ENCODE measurements around the gene GNA14. TPM values are rescaled to one million over a fixed set of nuclear protein-coding genes. Genes with fewer than 3 reads are reported as not detected.

Gene GNA14
- total and polyA plus RNA-seq, 2 donors (not counting 3 experiments of a cell fraction or from before 2014, with no cell fraction given): 2.1 to 3.3 TPM

GRCh38 chr9:77392328-77392727 lies 255.8 kb downstream of the GNA14 start:
- dilution Hi-C loops (cut with MboI; ENCODE audit: extremely low pct_ligation_motif_present, low sequenced_read_pairs): no loop called here
- no peak for FAIRE-seq
- POLR2A ChIA-PET: no interaction called here

GRCh38 chr9:77391834-77392233 lies 256.3 kb downstream of the GNA14 start:
- H4K20me1 ChIP-seq (replicated peaks; ENCODE audit: control insufficient read depth, extremely low read depth, insufficient read depth, low read length): no peaks in the 10 kb centered on the region
- TF ChIP-seq MYC (IDR thresholded peaks at IDR 0.05; ENCODE audit: low read depth, low read length): no peak
- TF ChIP-seq POLR2A (IDR thresholded peaks at IDR 0.05; ENCODE audit: low read depth, low read length): no peak
- TF ChIP-seq FOS (IDR thresholded peaks at IDR 0.05; ENCODE audit: borderline replicate concordance, insufficient read depth, low read length): no peak
- no peak for TF ChIP-seq EZH2 (IDR thresholded peaks at IDR 0.05; ENCODE audit: borderline replicate concordance, low read depth, low read length, severe bottlenecking)
- no peak overlapping the region for H3K4me3 ChIP-seq (replicated peaks in 1 of 3; ENCODE audit: insufficient read depth in 1 of 3, low read depth in 1 of 3, low read length in 3 of 3)
- intact Hi-C loops (cut with micrococcal nuclease) (no loop called here), dilution Hi-C loops (cut with MboI; ENCODE audit: extremely low pct_ligation_motif_present, low sequenced_read_pairs) (no loop called here)
- H3K27ac ChIP-seq (ENCODE audit: insufficient read depth, low read depth, low read length): no peak overlapping the region
- no TSS peak for BruUV-seq (replicated peaks)
- POLR2A ChIA-PET: no interaction called here
- H3K79me2 ChIP-seq (ENCODE audit: control insufficient read depth, insufficient read depth, low read length): no peaks in the 10 kb centered on the region
- FAIRE-seq (no peak), DNase-seq (ENCODE audit: low read depth, low spot score) (no peak)
- no peaks in the 10 kb centered on the region for H3K9me1 ChIP-seq (replicated peaks; ENCODE audit: control insufficient read depth, extremely low read depth, insufficient read depth, low read length)
- H2AFZ ChIP-seq (ENCODE audit: low read depth, low read length): no peak overlapping the region
- H3K9ac ChIP-seq (replicated peaks; ENCODE audit: extremely low read depth, insufficient read depth, low read length): no peak overlapping the region
- H3K4me2 ChIP-seq (ENCODE audit: insufficient read depth, low read length): no peak overlapping the region
- no peaks in the 10 kb centered on the region for H3K27me3 ChIP-seq (ENCODE audit: control insufficient read depth in 2 of 2, insufficient read depth in 2 of 2, low read length in 2 of 2)
- H3K9me3 ChIP-seq (replicated peaks; ENCODE audit: control insufficient read depth, insufficient read depth, low read length): no peaks in the 10 kb centered on the region
- CTCF ChIA-PET: interaction anchor here (0.6 kb wide), 1 partner anchor 36 kb away, joined by 3 read pairs; no protein-coding TSS in a partner anchor
- H3K4me1 ChIP-seq (ENCODE audit: control insufficient read depth, extremely low read depth, insufficient read depth, low read length): no peaks in the 10 kb centered on the region
- H3K36me3 ChIP-seq (ENCODE audit: control insufficient read depth in 2 of 2, extremely low read depth in 1 of 2, insufficient read depth in 2 of 2, low read length in 2 of 2): no peaks in the 10 kb centered on the region

More at GRCh38 chr9:77392328-77392727, 255.8 kb downstream of the GNA14 start:
- Histone ChIP-seq H4K20me1 (replicated peaks; ENCODE audit: control insufficient read depth, extremely low read depth, insufficient read depth, low read length) (no peaks in the 10 kb centered on the region), H3K4me2 (ENCODE audit: insufficient read depth, low read length) (no peak overlapping the region), H3K27me3 (ENCODE audit: control insufficient read depth in 2 of 2, insufficient read depth in 2 of 2, low read length in 2 of 2) (no peaks in the 10 kb centered on the region), H3K9me1 (replicated peaks; ENCODE audit: control insufficient read depth, extremely low read depth, insufficient read depth, low read length) (no peaks in the 10 kb centered on the region), H3K36me3 (ENCODE audit: control insufficient read depth in 2 of 2, extremely low read depth in 1 of 2, insufficient read depth in 2 of 2, low read length in 2 of 2) (no peaks in the 10 kb centered on the region), H3K9me3 (replicated peaks; ENCODE audit: control insufficient read depth, insufficient read depth, low read length) (no peaks in the 10 kb centered on the region), H3K4me3 (replicated peaks in 1 of 3; ENCODE audit: insufficient read depth in 1 of 3, low read depth in 1 of 3, low read length in 3 of 3) (no peak overlapping the region), H3K9ac (replicated peaks; ENCODE audit: extremely low read depth, insufficient read depth, low read length) (no peak overlapping the region), H2AFZ (ENCODE audit: low read depth, low read length) (no peak overlapping the region), H3K79me2 (ENCODE audit: control insufficient read depth, insufficient read depth, low read length) (no peaks in the 10 kb centered on the region), H3K27ac (ENCODE audit: insufficient read depth, low read depth, low read length) (no peak overlapping the region), H3K4me1 (ENCODE audit: control insufficient read depth, extremely low read depth, insufficient read depth, low read length) (no peaks in the 10 kb centered on the region)
- intact Hi-C loops (cut with micrococcal nuclease): no loop called here
- TF ChIP-seq MAX (IDR thresholded peaks at IDR 0.05; ENCODE audit: insufficient read depth, insufficient read length) (no peak), FOS (IDR thresholded peaks at IDR 0.05; ENCODE audit: borderline replicate concordance, insufficient read depth, low read length) (no peak), POLR2AphosphoS5 (IDR thresholded peaks at IDR 0.05; ENCODE audit: insufficient read depth, low read depth, low read length) (no peak)
- no TSS peak for BruUV-seq (replicated peaks)
- no peak for DNase-seq (ENCODE audit: low read depth, low spot score)
- CTCF ChIA-PET: interaction anchor here (0.6 kb wide), 1 partner anchor 36 kb away, joined by 3 read pairs; no protein-coding TSS in a partner anchor
